ENCODE data around the gene ATP2C2. TPM values are rescaled to one million over a fixed set of nuclear protein-coding genes. Genes with fewer than 3 reads are reported as not detected.

The ATP2C2 gene
- total RNA-seq, 1 experiment from 2014 or later: 4.0 TPM

GRCh38 chr16:84505249-84506187, 137.2 kb downstream of the ATP2C2 start:
- H4K20me1 ChIP-seq (ENCODE audit: control insufficient read depth, insufficient read depth, insufficient read length): no peaks in the 10 kb centered on the region
- no peak overlapping the region for H3K27ac ChIP-seq (ENCODE audit: insufficient read length, low read depth, low read length)
- H3K4me1 ChIP-seq (ENCODE audit: insufficient read depth, low read length): no peaks in the 10 kb centered on the region
- H2BK5ac ChIP-seq (ENCODE audit: insufficient read length, low read length): no peak overlapping the region
- H4K8ac ChIP-seq (replicated peaks; ENCODE audit: insufficient read length, low read depth, low read length): no peak overlapping the region
- no peak overlapping the region for H2BK120ac ChIP-seq (ENCODE audit: low read depth, low read length, poor library complexity, severe bottlenecking)
- peaks cover 4% of the 10 kb centered on the region for H3K27me3 Mint-ChIP-seq (ENCODE audit: low read depth)
- no peaks in the 10 kb centered on the region for H3K79me1 ChIP-seq (ENCODE audit: insufficient read depth, low read depth, low read length, poor library complexity, severe bottlenecking)
- no peak overlapping the region for H2AFZ ChIP-seq (ENCODE audit: low read length)
- H3K4me1 Mint-ChIP-seq: peaks cover 26 to 35% of the 10 kb centered on the region in 2 experiments
- peak overlapping the region; percentile 80 to 86 for H3K4me3 Mint-ChIP-seq
- no peak overlapping the region for H3K4ac ChIP-seq (ENCODE audit: low read depth, low read length)
- H3K23ac ChIP-seq (ENCODE audit: insufficient read length, low read depth, low read length): no peak overlapping the region
- H3K56ac ChIP-seq (ENCODE audit: insufficient read length, low read depth, low read length): no peak overlapping the region
- H3K14ac ChIP-seq (ENCODE audit: insufficient read depth, low read length): peak overlapping the region; percentile 81
- H2AK5ac ChIP-seq (ENCODE audit: insufficient read length, low read length): no peak overlapping the region
- no peaks in the 10 kb centered on the region for H3K27me3 ChIP-seq (ENCODE audit: insufficient read depth, low read length)
- TF ChIP-seq CTCF (conservative IDR thresholded peaks at IDR 0.05): no peak
- H3K4me2 ChIP-seq (ENCODE audit: insufficient read depth, insufficient read length, low read length): peak overlapping the region; percentile 60
- H3K79me2 ChIP-seq (ENCODE audit: insufficient read depth, low read length): no peaks in the 10 kb centered on the region
- H4K91ac ChIP-seq (ENCODE audit: insufficient read length, low read depth, low read length): no peak overlapping the region
- peaks cover 4% of the 10 kb centered on the region for H3K23me2 ChIP-seq (ENCODE audit: insufficient read length, low read depth, low read length, poor library complexity, severe bottlenecking)
- no peak overlapping the region for H4K5ac ChIP-seq (ENCODE audit: insufficient read length, low read depth, low read length)
- peak overlapping the region; percentile 16 for H2BK12ac ChIP-seq (ENCODE audit: insufficient read length, low read depth, low read length)
- no peak overlapping the region for H2BK15ac ChIP-seq (ENCODE audit: low read depth, low read length)
- no peaks in the 10 kb centered on the region for H3K9me3 ChIP-seq (ENCODE audit: control insufficient read depth, low read depth, low read length)
- peak overlapping the region; percentile 78 for H3K18ac ChIP-seq (ENCODE audit: insufficient read length, low read depth, low read length)
- peak overlapping the region; percentile 33 for H3K9ac ChIP-seq (ENCODE audit: extremely low read depth, insufficient read length, low read length)
- no CpG with 5 or more reads among the region's 33 CpGs for WGBS (ENCODE audit: extremely low coverage, insufficient read length, low lambda C conversion rate)
- H3K36me3 Mint-ChIP-seq (ENCODE audit: insufficient read depth in 1 of 3, low read depth in 3 of 3): peaks cover 0 to 2% (median 0%) of the 10 kb centered on the region in 3 experiments; a peak in 2 of 7 replicates
- H3K9me3 Mint-ChIP-seq: no peaks in the 10 kb centered on the region; a peak in 1 of 5 replicates
- no peak overlapping the region for H2BK20ac ChIP-seq (ENCODE audit: low read depth, low read length, poor library complexity, severe bottlenecking)
- no peak for DNase-seq
- no peak overlapping the region for H3T11ph ChIP-seq (ENCODE audit: low read length)
- peak overlapping the region; percentile 74 to 97 (median 76); a peak in 5 of 7 replicates for H3K27ac Mint-ChIP-seq

Data from H9 (cell line).